Erythroblast (primary cell): ENCODE data around the gene USP49.

Experiments used
- GATA1 ChIP-seq: IDR thresholded peaks from 2 replicates; pipeline ENCODE4 v1.6.1; 2011; ENCODE audit warnings: low read depth, mild to moderate bottlenecking, control low read depth, low read length, moderate library complexity
- POLR2A ChIP-seq: IDR thresholded peaks from 2 replicates; pipeline ENCODE4 v1.6.1; 2011; ENCODE audit warnings: mild to moderate bottlenecking, low read length

DNA sequence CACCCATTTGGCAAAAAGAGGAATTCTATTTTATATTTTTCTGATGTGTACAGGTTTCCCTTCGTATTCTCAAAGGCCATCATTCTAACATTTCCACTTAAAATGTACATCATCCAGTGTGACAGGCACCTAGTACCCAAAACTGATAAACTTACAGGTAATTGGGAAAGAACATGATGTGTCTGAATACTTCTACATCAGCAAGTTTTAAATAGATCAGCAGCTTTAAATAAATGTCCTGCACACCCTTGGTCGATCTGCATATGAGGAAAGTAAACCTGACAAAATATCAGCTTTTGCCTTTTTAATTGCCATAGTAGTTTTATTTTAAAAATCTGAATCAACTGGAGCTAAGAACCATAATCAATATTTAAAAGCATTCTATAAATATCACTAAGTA lies 81.2 kb downstream of the USP49 start:
- TF ChIP-seq POLR2A (no peak), GATA1 (no peak)
